Measurements from ENCODE around the gene FN1.

FN1 gene

GRCh38 chr2:215315301-215315700 is 120.6 kb downstream of the FN1 start:
- H3K4me3 ChIP-seq (ENCODE audit: low read depth, low read length): no peak overlapping the region
- peaks cover 35 to 75% of the 10 kb centered on the region in 2 experiments for H3K36me3 ChIP-seq (ENCODE audit: control insufficient read depth in 2 of 2, insufficient read depth in 1 of 2, low read length in 2 of 2)
- H3K4me1 ChIP-seq (ENCODE audit: control insufficient read depth, insufficient read depth, low read length): no peaks in the 10 kb centered on the region
- no peaks in the 10 kb centered on the region for H3K9me3 ChIP-seq (ENCODE audit: control insufficient read depth, insufficient read depth, low read depth, low read length)
- TF ChIP-seq OVOL3 (tag by site-specific recombination; IDR thresholded peaks at IDR 0.05): no peak
- TF ChIP-seq, protein P1, sequence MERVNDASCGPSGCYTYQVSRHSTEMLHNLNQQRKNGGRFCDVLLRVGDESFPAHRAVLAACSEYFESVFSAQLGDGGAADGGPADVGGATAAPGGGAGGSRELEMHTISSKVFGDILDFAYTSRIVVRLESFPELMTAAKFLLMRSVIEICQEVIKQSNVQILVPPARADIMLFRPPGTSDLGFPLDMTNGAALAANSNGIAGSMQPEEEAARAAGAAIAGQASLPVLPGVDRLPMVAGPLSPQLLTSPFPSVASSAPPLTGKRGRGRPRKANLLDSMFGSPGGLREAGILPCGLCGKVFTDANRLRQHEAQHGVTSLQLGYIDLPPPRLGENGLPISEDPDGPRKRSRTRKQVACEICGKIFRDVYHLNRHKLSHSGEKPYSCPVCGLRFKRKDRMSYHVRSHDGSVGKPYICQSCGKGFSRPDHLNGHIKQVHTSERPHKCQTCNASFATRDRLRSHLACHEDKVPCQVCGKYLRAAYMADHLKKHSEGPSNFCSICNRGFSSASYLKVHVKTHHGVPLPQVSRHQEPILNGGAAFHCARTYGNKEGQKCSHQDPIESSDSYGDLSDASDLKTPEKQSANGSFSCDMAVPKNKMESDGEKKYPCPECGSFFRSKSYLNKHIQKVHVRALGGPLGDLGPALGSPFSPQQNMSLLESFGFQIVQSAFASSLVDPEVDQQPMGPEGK (tag by site-specific recombination; IDR thresholded peaks at IDR 0.05): no peak
- TF ChIP-seq, protein P2, sequence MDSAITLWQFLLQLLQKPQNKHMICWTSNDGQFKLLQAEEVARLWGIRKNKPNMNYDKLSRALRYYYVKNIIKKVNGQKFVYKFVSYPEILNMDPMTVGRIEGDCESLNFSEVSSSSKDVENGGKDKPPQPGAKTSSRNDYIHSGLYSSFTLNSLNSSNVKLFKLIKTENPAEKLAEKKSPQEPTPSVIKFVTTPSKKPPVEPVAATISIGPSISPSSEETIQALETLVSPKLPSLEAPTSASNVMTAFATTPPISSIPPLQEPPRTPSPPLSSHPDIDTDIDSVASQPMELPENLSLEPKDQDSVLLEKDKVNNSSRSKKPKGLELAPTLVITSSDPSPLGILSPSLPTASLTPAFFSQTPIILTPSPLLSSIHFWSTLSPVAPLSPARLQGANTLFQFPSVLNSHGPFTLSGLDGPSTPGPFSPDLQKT (IDR thresholded peaks at IDR 0.05; ENCODE audit: borderline replicate concordance, low read depth, low read length): no peak
- no peak for TF ChIP-seq ZNF175 (tag by site-specific recombination; IDR thresholded peaks at IDR 0.05)
- TF ChIP-seq INSM2 (tag by site-specific recombination; IDR thresholded peaks at IDR 0.05): no peak
- TF ChIP-seq REPIN1 (tag by site-specific recombination; IDR thresholded peaks at IDR 0.05; ENCODE audit: low read depth): no peak
- no peak for TF ChIP-seq ZNF398 (tag by site-specific recombination; IDR thresholded peaks at IDR 0.05)
- TF ChIP-seq ZNF639 (tag by site-specific recombination; IDR thresholded peaks at IDR 0.05): no peak
- ChIA-PET POLR2A (interaction anchor here (0.7 kb wide), 1 partner anchor 21 kb away, joined by 6 read pairs; no protein-coding TSS in a partner anchor), CTCF (no interaction called here)
- H3K27ac ChIP-seq (ENCODE audit: extremely low read depth, low read depth, low read length): no peak overlapping the region

DNA sequence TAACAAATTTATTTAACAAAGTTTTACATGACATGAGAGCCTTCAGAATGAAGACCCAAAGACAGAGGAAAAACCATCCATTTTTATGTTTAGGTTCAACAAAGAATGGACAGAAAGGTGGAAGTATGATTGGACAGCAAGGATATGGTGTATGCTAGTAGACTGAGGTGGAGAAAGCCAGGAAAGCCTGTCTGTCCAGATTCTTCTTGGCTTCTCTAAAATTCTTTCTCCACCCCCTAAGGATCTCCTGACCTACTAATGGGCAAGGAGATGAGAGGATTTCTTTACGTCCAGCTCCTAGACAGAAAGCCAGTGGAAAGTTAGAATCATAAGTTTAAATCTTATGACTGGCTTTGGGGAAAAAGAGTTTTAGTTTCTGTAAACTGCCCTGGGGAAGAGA is 121.0 kb downstream of the FN1 start:
- H3K9me3 ChIP-seq (ENCODE audit: control insufficient read depth, insufficient read depth, low read depth, low read length): no peaks in the 10 kb centered on the region
- ChIA-PET POLR2A (no interaction called here), CTCF (no interaction called here)
- no peak overlapping the region for H3K27ac ChIP-seq (ENCODE audit: extremely low read depth, low read depth, low read length)
- peaks cover 35 to 71% of the 10 kb centered on the region in 2 experiments for H3K36me3 ChIP-seq (ENCODE audit: control insufficient read depth in 2 of 2, insufficient read depth in 1 of 2, low read length in 2 of 2)
- H3K4me3 ChIP-seq (ENCODE audit: low read depth, low read length): no peak overlapping the region
- no peaks in the 10 kb centered on the region for H3K4me1 ChIP-seq (ENCODE audit: control insufficient read depth, insufficient read depth, low read length)
- TF ChIP-seq ZFP3 (tag by site-specific recombination; IDR thresholded peaks at IDR 0.05; ENCODE audit: low read depth) (no peak), ZNF239 (tag by site-specific recombination; IDR thresholded peaks at IDR 0.05) (no peak), YY1 (tag by site-specific recombination; IDR thresholded peaks at IDR 0.05) (no peak), ZNF416 (tag by site-specific recombination; IDR thresholded peaks at IDR 0.05) (no peak)
- TF ChIP-seq, protein P3, sequence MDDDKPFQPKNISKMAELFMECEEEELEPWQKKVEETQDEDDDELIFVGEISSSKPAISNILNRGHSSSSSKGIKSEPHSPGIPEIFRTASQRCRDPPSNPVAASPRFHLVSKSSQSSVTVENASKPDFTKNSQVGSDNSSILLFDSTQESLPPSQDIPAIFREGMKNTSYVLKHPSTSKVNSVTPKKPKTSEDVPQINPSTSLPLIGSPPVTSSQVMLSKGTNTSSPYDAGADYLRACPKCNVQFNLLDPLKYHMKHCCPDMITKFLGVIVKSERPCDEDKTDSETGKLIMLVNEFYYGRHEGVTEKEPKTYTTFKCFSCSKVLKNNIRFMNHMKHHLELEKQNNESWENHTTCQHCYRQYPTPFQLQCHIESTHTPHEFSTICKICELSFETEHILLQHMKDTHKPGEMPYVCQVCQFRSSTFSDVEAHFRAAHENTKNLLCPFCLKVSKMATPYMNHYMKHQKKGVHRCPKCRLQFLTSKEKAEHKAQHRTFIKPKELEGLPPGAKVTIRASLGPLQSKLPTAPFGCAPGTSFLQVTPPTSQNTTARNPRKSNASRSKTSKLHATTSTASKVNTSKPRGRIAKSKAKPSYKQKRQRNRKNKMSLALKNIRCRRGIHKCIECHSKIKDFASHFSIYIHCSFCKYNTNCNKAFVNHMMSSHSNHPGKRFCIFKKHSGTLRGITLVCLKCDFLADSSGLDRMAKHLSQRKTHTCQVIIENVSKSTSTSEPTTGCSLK (tag by site-specific recombination; IDR thresholded peaks at IDR 0.05): no peak
